Mucosa of stomach (tissue), 1 donor: Measurements from ENCODE around the gene GPRIN2.
"Not testable (repeated sequence)": the region's sequence is repeated elsewhere in the genome, so short reads cannot be mapped to it uniquely, and the experiment has no call there.

Experiments
- H3K27me3 ChIP-seq: one replicate; pipeline ENCODE4 v1.7.0; 2013; ENCODE audit warnings: mild to moderate bottlenecking, low read length; ENCODE audit not compliant: control insufficient read depth, insufficient read depth
- H3K36me3 ChIP-seq: one replicate; pipeline ENCODE4 v1.7.0; 2013; ENCODE audit warnings: low read length; ENCODE audit not compliant: control insufficient read depth, insufficient read depth
- H3K4me1 ChIP-seq: one replicate; pipeline ENCODE4 v1.7.0; 2013; ENCODE audit warnings: mild to moderate bottlenecking, low read length; ENCODE audit not compliant: control insufficient read depth, insufficient read depth
- H3K4me3 ChIP-seq: one replicate; pipeline ENCODE4 v1.7.0; 2013; ENCODE audit warnings: low read length
- H3K9ac ChIP-seq: one replicate; pipeline ENCODE4 v1.7.0; 2013; ENCODE audit warnings: mild to moderate bottlenecking, low read length, moderate library complexity
- H3K9me3 ChIP-seq: one replicate; pipeline ENCODE4 v1.7.0; 2013; ENCODE audit warnings: mild to moderate bottlenecking, low read length, moderate library complexity; ENCODE audit not compliant: control insufficient read depth
- donor health status: Pancreatic carcinoma.

Gene GPRIN2

DNA sequence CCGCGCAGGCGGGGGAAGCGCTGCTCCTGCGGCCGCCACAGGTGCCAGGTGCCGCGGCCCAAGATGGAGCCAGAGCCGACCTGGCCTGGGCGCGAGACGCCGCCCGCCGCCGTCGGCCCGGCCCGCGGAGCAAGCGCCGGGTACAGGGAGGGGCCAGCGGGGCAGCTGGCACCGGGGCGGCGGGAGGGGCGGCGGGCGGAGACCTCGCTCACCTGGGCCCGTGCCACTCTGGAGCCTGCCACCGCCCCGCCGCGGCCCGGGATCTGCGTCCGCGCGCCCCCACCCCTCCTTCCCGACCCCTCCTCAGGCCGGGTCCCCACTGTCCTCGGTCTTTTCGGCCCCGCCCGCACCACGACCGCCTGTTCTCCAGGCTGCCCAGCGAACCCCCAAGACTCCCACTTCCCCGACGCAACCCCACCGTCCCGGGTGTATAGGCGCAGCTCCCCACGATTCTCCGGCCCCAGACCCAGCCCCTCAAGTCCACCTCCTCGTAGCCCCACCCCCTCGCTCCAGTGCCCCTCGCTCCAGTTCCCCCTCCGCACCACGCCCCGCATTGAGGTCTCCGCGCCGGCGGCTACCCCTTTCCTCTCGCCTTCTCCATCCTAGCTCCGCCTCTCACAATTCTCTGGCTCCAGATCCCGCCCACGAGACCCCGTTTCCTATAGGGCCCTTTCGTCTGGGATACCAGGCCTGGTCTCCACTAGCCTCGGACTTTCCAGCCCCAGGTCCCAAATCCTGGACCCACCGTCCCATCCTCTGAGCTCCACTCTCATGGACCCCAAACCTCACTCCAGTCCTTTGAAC, at the start of gene GPRIN2:
Gene GPRIN2, minus strand, starts transcription at position 144 of the 804 bp plus-strand sequence. CDS start 5,922 bp downstream, outside the sequence.
- Histone ChIP-seq H3K9ac (peak within 1 kb of the TSS; percentile 70), H3K9me3 (no peaks in the 10 kb centered on the region), H3K36me3 (peaks cover 3% of the 10 kb centered on the region), H3K4me1 (peaks cover 60% of the 10 kb centered on the region), H3K4me3 (peak within 1 kb of the TSS; percentile 37), H3K27me3 (peaks cover 41% of the 10 kb centered on the region)

DNA sequence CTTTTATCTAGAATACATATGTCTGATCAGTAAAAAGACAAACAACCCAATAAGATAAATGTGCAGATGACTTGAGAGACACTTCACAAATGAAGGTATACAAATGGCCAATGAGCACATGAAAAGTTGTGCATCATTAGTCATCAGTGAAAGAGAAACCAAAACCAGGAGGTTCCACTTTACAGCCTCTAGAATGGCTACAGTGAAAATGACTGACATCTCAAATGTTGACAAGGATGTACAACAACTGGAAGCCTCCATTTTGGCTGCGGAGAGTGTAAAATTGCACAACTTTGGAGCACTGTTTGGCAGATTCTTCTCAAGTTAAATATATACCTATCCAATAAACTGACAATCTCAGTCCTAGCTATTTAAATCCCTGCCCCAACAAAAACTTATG, 44.1 kb upstream of the GPRIN2 start:
- H3K4me1 ChIP-seq, H3K9me3 ChIP-seq, H3K36me3 ChIP-seq, H3K4me3 ChIP-seq, H3K9ac ChIP-seq, H3K27me3 ChIP-seq: not testable (repeated sequence)

DNA sequence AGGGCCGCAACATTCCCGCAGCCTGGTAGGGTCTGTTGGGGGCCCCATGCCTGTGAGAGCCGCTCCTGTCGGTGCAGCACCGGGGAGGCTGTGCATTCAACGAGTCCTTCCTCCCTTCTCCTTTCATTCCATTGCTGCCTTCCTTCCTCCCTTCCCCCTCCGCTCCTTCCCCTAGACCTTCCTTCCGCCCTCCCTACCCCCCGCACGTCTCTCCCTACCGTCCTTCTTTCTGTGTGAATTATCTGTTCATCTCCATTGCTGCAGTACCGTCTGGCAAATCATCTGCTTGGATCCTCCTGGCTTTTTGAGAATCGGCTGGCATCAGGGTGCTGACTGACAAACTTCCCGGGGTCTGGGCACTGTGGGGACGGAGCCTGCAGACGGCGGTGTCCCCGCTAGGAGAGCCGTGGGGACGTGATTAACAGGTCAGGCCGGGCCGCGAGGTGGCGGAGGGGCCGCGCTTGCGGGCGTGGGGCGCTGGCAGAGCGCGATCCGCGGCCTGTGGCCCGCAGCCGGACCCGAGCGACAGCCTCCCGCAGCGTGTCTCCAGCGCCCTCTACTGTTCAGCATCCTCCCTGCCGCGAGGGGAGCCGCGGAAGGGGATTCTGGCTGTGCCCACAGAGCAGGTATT, 41.3 kb upstream of the GPRIN2 start:
- not testable (repeated sequence) for H3K27me3 ChIP-seq, H3K4me3 ChIP-seq, H3K4me1 ChIP-seq, H3K9me3 ChIP-seq, H3K36me3 ChIP-seq, H3K9ac ChIP-seq

DNA sequence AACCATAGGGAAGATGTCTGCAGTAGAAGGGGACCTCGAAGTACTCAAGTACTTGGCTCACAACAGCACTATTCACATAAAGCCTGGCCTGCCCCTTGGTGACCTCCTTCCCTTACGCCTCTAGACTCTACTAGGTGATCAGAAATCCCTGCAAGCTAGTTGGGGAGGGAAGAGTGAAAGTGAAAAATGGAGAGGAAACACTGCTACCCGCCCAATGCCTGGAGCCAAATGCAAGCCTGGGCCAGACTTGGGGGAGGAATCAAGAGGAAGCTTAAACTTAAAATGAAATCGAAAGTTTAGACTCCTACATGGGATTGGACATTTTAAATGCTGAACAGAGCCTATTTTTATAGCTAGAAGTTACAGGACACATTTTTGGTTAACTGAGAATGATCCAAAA, 40.1 kb upstream of the GPRIN2 start:
- not testable (repeated sequence) for H3K27me3 ChIP-seq, H3K4me3 ChIP-seq, H3K4me1 ChIP-seq, H3K9ac ChIP-seq, H3K9me3 ChIP-seq, H3K36me3 ChIP-seq

DNA sequence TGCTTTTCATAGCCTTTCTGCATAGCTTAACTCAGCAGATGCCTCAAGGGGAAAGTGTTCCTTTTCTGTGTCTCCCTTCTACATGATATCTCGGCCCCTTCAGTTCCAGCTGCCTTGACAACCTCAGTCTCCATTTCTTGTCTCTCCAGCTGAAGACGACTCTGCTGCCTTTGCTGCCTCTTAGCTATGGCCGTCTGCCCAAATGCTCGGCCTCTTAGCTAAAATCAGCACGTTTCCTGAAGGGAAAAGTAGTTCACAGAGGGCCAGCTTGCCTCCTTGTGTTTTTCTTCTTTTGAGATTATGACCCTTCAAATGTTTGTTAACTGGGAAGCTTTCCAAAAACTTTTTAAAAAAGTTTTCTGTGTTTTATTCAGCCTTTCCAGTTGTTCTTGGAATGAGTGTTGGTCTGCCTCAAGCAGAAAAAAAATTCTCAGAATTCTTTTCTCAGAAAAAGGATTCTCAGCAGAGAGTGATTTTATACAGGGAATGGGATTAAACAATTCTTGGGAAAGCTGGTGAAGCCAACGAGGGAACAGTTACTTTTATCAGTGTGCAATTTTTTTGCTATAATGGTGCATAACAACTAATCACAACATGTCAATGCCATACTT, 38.1 kb upstream of the GPRIN2 start:
- H3K9me3 ChIP-seq, H3K9ac ChIP-seq, H3K4me3 ChIP-seq, H3K36me3 ChIP-seq, H3K4me1 ChIP-seq, H3K27me3 ChIP-seq: not testable (repeated sequence)

DNA sequence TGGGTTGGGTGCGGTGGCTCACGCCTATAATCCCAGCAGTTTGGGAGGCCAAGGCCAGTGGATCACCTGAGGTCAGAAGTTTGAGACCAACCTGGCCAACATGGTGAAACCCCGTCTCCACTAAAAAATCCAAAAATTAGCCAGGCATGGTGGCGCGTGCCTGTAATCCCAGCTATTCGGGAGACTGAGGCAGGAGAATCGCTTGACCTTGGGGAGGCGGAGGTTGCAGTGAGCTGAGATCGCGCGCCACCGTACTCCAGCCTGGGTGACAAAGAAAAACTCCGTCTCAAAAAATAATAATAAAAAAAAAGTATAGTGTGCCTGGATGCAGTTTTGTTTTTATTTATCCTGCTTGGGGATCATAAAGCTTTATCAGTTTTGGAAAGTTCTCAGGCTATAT, 36.8 kb upstream of the GPRIN2 start:
- H3K27me3 ChIP-seq, H3K4me3 ChIP-seq, H3K36me3 ChIP-seq, H3K9ac ChIP-seq, H3K4me1 ChIP-seq, H3K9me3 ChIP-seq: not testable (repeated sequence)

DNA sequence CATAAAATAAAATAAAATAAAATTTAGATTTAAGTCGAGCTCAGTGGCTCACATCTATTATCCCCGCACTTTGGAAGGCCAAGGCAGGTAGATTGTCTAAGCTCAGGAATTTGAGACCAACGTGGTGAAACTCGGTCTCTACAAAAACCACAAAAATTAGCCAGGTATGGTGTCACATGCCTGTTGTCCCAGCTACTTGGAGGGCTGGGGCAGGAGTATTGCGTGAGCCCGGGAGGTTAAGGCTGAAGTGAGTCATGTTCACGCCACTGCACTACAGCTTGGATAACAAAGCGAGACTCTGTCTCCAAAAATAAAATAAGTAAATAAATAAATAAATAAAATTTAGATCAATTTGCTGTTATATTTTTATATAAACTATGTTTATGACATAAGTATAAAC, 34.6 kb upstream of the GPRIN2 start:
- not testable (repeated sequence) for H3K9me3 ChIP-seq, H3K4me3 ChIP-seq, H3K4me1 ChIP-seq, H3K9ac ChIP-seq, H3K27me3 ChIP-seq, H3K36me3 ChIP-seq

DNA sequence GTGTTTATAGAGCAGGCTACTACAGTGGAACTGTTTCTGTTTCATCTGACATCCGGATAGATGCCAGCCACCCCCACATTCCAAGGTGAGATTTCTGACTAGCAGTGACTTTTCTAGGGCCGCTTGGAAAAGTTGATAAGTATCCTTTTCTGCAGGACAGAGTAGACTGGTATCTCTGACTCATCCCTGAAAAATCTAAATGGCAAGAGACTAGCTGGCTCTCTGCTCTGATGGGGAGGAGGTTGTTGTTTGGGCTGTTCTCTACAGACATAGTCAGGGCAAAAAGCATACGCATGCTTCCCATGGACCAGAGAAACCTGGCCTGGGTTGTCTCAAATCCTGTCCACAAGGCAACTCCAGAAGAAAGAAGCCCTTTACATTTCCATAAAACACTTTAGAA, 33.1 kb upstream of the GPRIN2 start:
- H3K27me3 ChIP-seq, H3K4me3 ChIP-seq, H3K36me3 ChIP-seq, H3K4me1 ChIP-seq, H3K9ac ChIP-seq, H3K9me3 ChIP-seq: not testable (repeated sequence)

DNA sequence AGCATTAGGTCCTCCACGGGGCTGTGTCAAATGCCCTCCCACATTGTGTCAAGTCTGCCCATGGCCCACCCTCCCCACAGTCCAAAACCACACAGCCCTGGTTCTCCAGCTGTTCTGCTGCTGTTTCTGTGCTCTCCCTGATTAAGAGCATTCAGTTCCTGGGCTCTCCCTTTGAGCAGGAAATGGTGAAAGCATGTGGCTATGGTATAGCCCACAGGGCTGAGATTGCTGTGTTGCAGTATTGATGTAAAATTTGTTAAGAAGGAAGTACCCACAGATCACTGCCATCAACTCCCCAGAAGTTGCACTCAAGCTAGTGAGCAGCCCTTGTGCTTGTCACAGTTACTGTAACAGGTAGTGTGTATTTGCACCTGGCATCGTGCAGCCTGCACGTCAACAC, 31.8 kb upstream of the GPRIN2 start:
- H3K27me3 ChIP-seq, H3K4me1 ChIP-seq, H3K9me3 ChIP-seq, H3K4me3 ChIP-seq, H3K36me3 ChIP-seq, H3K9ac ChIP-seq: not testable (repeated sequence)

DNA sequence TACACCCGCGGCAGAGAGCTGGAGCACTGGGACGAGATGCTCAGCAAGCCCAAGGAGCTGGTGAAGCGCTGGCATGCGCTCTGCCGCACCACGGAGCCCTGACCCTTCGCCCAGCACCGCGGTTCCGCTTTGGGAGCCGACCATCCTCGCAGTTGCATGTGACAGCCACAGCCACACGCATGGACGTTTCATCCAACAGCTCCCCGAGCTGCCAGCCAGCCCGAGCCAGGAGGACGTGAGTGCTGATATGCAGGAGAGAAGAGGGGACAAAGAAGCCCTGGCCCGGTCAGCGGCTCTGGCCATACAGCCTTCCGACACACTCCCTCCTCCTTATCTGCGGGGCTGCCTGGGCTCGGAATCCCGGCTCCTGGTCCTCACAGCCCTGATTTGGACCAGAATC, 31.1 kb upstream of the GPRIN2 start:
- H3K4me3 ChIP-seq, H3K4me1 ChIP-seq, H3K36me3 ChIP-seq, H3K9ac ChIP-seq, H3K27me3 ChIP-seq, H3K9me3 ChIP-seq: not testable (repeated sequence)

DNA sequence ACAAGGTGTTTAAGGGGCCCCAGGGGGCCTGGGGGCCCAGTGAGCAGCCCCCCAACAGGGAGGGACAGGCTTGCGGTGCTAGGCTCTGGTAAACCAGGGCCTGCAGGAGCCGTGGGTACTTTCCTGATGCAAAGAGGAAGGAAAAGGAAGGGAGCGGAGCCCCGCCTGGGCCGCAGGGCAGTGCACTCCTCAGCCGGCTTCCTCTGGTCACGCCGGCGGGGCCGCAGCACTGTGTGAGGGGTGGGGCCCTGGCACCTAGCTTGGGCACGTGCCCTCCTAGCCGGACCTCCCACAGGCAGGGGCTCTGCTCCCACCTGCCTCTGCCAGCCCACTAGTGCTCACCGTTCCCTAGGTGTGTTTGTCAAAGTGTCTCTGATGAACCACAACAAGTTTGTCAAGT, 28.8 kb upstream of the GPRIN2 start:
- not testable (repeated sequence) for H3K36me3 ChIP-seq, H3K9me3 ChIP-seq, H3K9ac ChIP-seq, H3K4me3 ChIP-seq, H3K27me3 ChIP-seq, H3K4me1 ChIP-seq

DNA sequence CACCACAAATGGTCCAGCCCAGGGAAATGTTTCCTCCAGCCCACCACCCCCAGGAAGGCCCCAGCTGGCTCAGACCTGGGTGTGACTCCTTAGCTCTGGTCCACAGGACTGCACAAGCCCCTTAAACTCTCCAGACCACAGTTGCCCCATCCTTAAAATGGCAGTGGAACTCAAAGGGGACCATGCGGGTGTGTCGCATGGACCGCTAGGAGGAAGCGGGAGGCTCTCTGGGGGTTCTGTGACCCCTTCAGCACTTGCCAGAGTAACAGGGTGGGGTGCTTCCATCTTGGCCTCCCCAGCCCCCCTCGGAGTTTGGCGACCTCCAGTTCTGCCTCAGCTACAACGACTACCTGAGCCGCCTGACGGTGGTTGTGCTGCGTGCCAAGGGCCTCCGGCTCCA, 27.7 kb upstream of the GPRIN2 start:
- H3K4me1 ChIP-seq, H3K27me3 ChIP-seq, H3K4me3 ChIP-seq, H3K9me3 ChIP-seq, H3K9ac ChIP-seq, H3K36me3 ChIP-seq: not testable (repeated sequence)
